Left lung (tissue), 10 donors: ENCODE data around the gene WWTR1. TPM values are rescaled to one million over a fixed set of nuclear protein-coding genes. Genes with fewer than 3 reads are reported as not detected.

Experiments used
- ATAC-seq: fragments of 200-7000 bp; cut with Tn5 transposase; one replicate; pipeline ENCODE4 v1.9.1; 2020; ENCODE audit warnings: moderate library complexity
- DNase-seq, 4 donors: peaks; one replicate each; pipeline ENCODE4 v3.0.0-alpha.2; 2013 to 2020
- H3K27ac ChIP-seq, 2 donors: fragments of 200-600 bp; sonication (generic) in 1 of 2; one replicate each; pipeline versions ENCODE4 v1.5.0 to v1.8.0; 2020 to 2021
- H3K27me3 ChIP-seq, 2 donors: fragments of 200-600 bp; sonication (generic) in 1 of 2; one replicate each; pipeline versions ENCODE4 v1.5.0 to v1.8.0; 2020 to 2021
- H3K36me3 ChIP-seq, 2 donors: fragments of 200-600 bp; sonication (generic) in 1 of 2; one replicate each; pipeline versions ENCODE4 v1.5.0 to v1.8.0; 2020 to 2021
- H3K4me1 ChIP-seq, 2 donors: fragments of 200-600 bp; one replicate each; pipeline ENCODE4 v1.8.0; 2021
- H3K4me3 ChIP-seq, 2 donors: fragments of 200-600 bp; sonication (generic) in 1 of 2; one replicate each; pipeline versions ENCODE4 v1.5.0 to v1.8.0; 2020 to 2021; ENCODE audit warnings: mild to moderate bottlenecking in 1 of 2
- H3K9me3 ChIP-seq, 2 donors: fragments of 200-600 bp; sonication (generic) in 1 of 2; one replicate each; pipeline versions ENCODE4 v1.5.0 to v1.8.0; 2020 to 2021
- intact Hi-C, 2 donors: fragments of 100-400 bp; cut with DNase I; formaldehyde crosslinking; loops; one replicate each; pipeline versions ENCODE4 v1.11.2 to v1.14.2; 2022
- polyA plus RNA-seq, 6 donors: library from polyadenylated mRNA; unstranded; fragments of 120-200 nt; gene quantifications; one replicate each; pipeline ENCODE4 v1.2.1, GENCODE V29; 2013; ENCODE audit not compliant: insufficient read length in 6 of 6
- total RNA-seq, 2 donors: library from RNA; stranded (reverse); fragmentation: NEBNext Ultra II Directional; extraction: Animal tissue kit (Norgen Biotek cat#: 25700); gene quantifications; one replicate each; pipeline ENCODE4 v1.2.1, GENCODE V29; 2021
- TF ChIP-seq, protein P1 (sequence below), 2 donors: fragments of 200-600 bp; sonication (generic) in 1 of 2; IDR thresholded peaks; one replicate each; pipeline versions ENCODE4 v1.5.0 to v1.8.0; 2021; ENCODE audit warnings: antibody characterized with exemption in 2 of 2
- donor health status: DM: no; HTN: yes; CAD: no.
- donor health status: DM: no; HTN: no; CAD: no.

WWTR1 gene
- total and polyA plus RNA-seq, 8 donors: 74.2 to 124 (median 107) TPM

DNA sequence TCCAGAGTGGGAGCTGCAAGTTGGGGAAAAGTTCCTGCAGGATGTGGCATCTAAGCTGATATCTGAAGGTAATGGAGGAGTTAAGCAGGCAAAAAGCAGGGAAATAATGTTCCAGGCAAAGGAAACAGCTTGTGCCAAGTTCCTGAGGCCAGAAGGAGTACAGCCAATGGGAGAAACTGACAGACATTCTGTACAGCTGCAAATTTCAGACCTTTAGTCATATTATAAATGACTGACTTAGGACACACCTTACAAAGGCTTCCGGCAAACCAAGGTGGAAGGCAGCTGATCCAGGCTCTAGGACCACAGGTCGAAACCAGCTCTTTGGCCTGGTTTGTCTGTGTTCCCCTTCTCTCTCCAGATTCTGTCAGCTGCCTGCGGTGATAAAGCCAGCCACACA, 9.3 kb downstream of the WWTR1 start:
- DNase-seq (no peak), ATAC-seq (no peak)
- Histone ChIP-seq H3K36me3 (no peaks in the 10 kb centered on the region), H3K4me3 (no peak overlapping the region), H3K9me3 (no peaks in the 10 kb centered on the region), H3K27ac (no peak overlapping the region), H3K27me3 (peaks cover 0 to 23% of the 10 kb centered on the region in 2 donors), H3K4me1 (peaks cover 19 to 26% of the 10 kb centered on the region in 2 donors)
- intact Hi-C loops: no loop called here
- TF ChIP-seq, protein P1, sequence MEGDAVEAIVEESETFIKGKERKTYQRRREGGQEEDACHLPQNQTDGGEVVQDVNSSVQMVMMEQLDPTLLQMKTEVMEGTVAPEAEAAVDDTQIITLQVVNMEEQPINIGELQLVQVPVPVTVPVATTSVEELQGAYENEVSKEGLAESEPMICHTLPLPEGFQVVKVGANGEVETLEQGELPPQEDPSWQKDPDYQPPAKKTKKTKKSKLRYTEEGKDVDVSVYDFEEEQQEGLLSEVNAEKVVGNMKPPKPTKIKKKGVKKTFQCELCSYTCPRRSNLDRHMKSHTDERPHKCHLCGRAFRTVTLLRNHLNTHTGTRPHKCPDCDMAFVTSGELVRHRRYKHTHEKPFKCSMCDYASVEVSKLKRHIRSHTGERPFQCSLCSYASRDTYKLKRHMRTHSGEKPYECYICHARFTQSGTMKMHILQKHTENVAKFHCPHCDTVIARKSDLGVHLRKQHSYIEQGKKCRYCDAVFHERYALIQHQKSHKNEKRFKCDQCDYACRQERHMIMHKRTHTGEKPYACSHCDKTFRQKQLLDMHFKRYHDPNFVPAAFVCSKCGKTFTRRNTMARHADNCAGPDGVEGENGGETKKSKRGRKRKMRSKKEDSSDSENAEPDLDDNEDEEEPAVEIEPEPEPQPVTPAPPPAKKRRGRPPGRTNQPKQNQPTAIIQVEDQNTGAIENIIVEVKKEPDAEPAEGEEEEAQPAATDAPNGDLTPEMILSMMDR (IDR thresholded peaks at IDR 0.05): no peak

GRCh38 chr3:149647812-149648211, 10.0 kb downstream of the WWTR1 start:
- no peak overlapping the region for H3K4me3 ChIP-seq
- intact Hi-C loops: no loop called here
- DNase-seq: no peak
- peaks cover 0 to 19% of the 10 kb centered on the region in 2 donors for H3K27me3 ChIP-seq
- H3K9me3 ChIP-seq: no peaks in the 10 kb centered on the region
- no peak for ATAC-seq
- peaks cover 17 to 24% of the 10 kb centered on the region in 2 donors for H3K4me1 ChIP-seq
- TF ChIP-seq, protein P1 (IDR thresholded peaks at IDR 0.05): no peak
- no peak overlapping the region for H3K27ac ChIP-seq
- no peaks in the 10 kb centered on the region for H3K36me3 ChIP-seq

DNA sequence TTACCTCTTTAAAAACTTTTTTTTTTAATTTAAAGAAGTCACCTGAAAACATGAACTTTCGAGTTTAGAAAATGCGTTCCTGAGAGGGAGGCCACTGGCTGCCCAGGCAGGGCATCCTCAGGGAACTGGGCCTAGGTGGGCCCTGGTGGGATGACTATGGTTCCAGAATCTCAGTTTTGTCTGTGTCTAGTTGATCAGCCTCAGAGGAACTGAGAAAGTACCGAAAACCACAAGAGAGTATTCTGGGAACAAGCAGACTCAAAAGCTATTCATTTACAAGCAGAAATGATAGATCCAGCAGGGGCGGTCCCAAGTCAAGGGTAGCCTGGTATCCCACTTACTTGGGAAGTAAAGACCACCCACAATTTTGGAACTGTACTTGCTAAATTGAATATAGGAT, 10.5 kb downstream of the WWTR1 start:
- Histone ChIP-seq H3K27ac (no peak overlapping the region), H3K27me3 (peaks cover 0 to 18% of the 10 kb centered on the region in 2 donors), H3K4me1 (peaks cover 15 to 24% of the 10 kb centered on the region in 2 donors), H3K4me3 (no peak overlapping the region), H3K9me3 (no peaks in the 10 kb centered on the region), H3K36me3 (no peaks in the 10 kb centered on the region)
- intact Hi-C loops: no loop called here
- ATAC-seq (no peak), DNase-seq (no peak)
- TF ChIP-seq, protein P1 (IDR thresholded peaks at IDR 0.05): no peak

GRCh38 chr3:149646181-149646766, 11.6 kb downstream of the WWTR1 start:
- Histone ChIP-seq H3K4me3 (no peak overlapping the region), H3K9me3 (no peaks in the 10 kb centered on the region), H3K36me3 (no peaks in the 10 kb centered on the region), H3K27ac (no peak overlapping the region), H3K27me3 (peaks cover 0 to 13% of the 10 kb centered on the region in 2 donors), H3K4me1 (peaks cover 23 to 29% of the 10 kb centered on the region in 2 donors)
- DNase-seq (no peak), ATAC-seq (peak; percentile 21)
- intact Hi-C loops: no loop called here
- TF ChIP-seq, protein P1 (IDR thresholded peaks at IDR 0.05): no peak

DNA sequence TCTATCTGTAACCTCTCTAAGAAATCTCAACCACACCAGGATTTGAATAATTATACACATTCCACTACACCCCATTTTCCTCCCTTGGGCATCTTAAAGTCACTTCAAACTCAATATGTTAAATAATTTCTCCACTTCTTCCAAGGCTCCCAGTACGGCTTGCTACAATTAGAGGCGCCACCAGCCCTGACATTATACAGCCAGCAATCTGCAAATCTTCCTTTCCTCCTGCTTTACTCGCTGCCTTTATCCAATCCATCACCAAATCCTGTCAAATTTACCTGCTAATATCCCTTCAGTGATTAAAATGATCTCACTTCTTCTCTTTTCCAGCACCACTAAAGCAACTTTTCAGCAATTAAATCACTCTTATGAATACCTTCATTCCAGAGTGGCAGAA, 13.9 kb downstream of the WWTR1 start:
- intact Hi-C loops: no loop called here
- no peak for ATAC-seq
- no peak overlapping the region for H3K27ac ChIP-seq

More for the DNA sequence above, 13.9 kb downstream of the WWTR1 start:
- H3K4me3 ChIP-seq: no peak overlapping the region
- TF ChIP-seq, protein P1 (IDR thresholded peaks at IDR 0.05): no peak
- no peak for DNase-seq
- no peaks in the 10 kb centered on the region for H3K9me3 ChIP-seq
- peaks cover 0 to 15% of the 10 kb centered on the region in 2 donors for H3K27me3 ChIP-seq
- H3K36me3 ChIP-seq: no peaks in the 10 kb centered on the region
- peaks cover 27 to 31% of the 10 kb centered on the region in 2 donors for H3K4me1 ChIP-seq
